Mesendoderm (in vitro differentiated cells): ENCODE results near the gene CCDC43.
"Not testable (repeated sequence)": the region's sequence is repeated elsewhere in the genome, so short reads cannot be mapped to it uniquely, and the experiment has no call there.

Experiments
- DNase-seq: peaks from one replicate; pipeline ENCODE4 v3.0.0; 2013
- H2AK5ac ChIP-seq: 2 replicates; pipeline ENCODE4 v1.6.1; 2013; ENCODE audit warnings: low read length, inconsistent platforms
- H2BK120ac ChIP-seq: 2 replicates; pipeline ENCODE4 v1.6.1; 2013; ENCODE audit warnings: low read depth, mild to moderate bottlenecking, low read length, moderate library complexity, mixed read lengths
- H2BK15ac ChIP-seq: replicated peaks from 2 replicates; pipeline ENCODE4 v1.6.1; 2013; ENCODE audit warnings: low read depth, mild to moderate bottlenecking, moderate library complexity
- H2BK5ac ChIP-seq: 2 replicates; pipeline ENCODE4 v1.6.1; 2013; ENCODE audit warnings: low read length, inconsistent platforms
- H3K18ac ChIP-seq: 2 replicates; pipeline ENCODE4 v1.6.1; 2013; ENCODE audit warnings: mild to moderate bottlenecking, low read length, mixed read lengths
- H3K23ac ChIP-seq: one replicate; pipeline ENCODE4 v1.6.1; 2013; ENCODE audit warnings: low read length
- H3K27ac ChIP-seq: 2 replicates; pipeline ENCODE4 v1.5.1; 2013; ENCODE audit warnings: low read depth, mild to moderate bottlenecking, inconsistent platforms, low read length, moderate library complexity
- H3K27me3 ChIP-seq: 2 replicates; pipeline ENCODE4 v1.6.1; 2013; ENCODE audit warnings: low read length, control low read depth, mild to moderate bottlenecking, inconsistent platforms; ENCODE audit not compliant: insufficient read depth, poor library complexity
- H3K36me3 ChIP-seq: 2 replicates; pipeline ENCODE4 v1.6.1; 2013; ENCODE audit warnings: low read length, inconsistent platforms; ENCODE audit not compliant: control insufficient read depth, insufficient read depth
- H3K4ac ChIP-seq: one replicate; pipeline ENCODE4 v1.6.1; 2013; ENCODE audit warnings: low read depth, mild to moderate bottlenecking, low read length, moderate library complexity
- H3K4me1 ChIP-seq: 2 replicates; pipeline ENCODE4 v1.6.1; 2013; ENCODE audit warnings: low read depth, low read length, inconsistent platforms; ENCODE audit not compliant: control insufficient read depth
- H3K4me2 ChIP-seq: 2 replicates; pipeline ENCODE4 v1.6.1; 2013; ENCODE audit warnings: low read length
- H3K4me3 ChIP-seq: 2 replicates; pipeline ENCODE4 v1.5.1; 2013; ENCODE audit warnings: mild to moderate bottlenecking, low read length
- H3K56ac ChIP-seq: one replicate; pipeline ENCODE4 v1.6.1; 2013; ENCODE audit warnings: low read length
- H3K79me1 ChIP-seq: 2 replicates; pipeline ENCODE4 v1.6.1; 2013; ENCODE audit warnings: low read length, inconsistent platforms
- H3K79me2 ChIP-seq: 2 replicates; pipeline ENCODE4 v1.6.1; 2013; ENCODE audit warnings: mild to moderate bottlenecking, low read length; ENCODE audit not compliant: control insufficient read depth, insufficient read depth
- H3K9ac ChIP-seq: 2 replicates; pipeline ENCODE4 v1.6.1; 2013; ENCODE audit warnings: low read length, inconsistent platforms
- H4K5ac ChIP-seq: one replicate; pipeline ENCODE4 v1.6.1; 2013; ENCODE audit warnings: low read length
- H4K8ac ChIP-seq: one replicate; pipeline ENCODE4 v1.6.1; 2013; ENCODE audit warnings: low read depth, mild to moderate bottlenecking, control low read depth, low read length, moderate library complexity
- WGBS: extraction: QIAGEN DNeasy Blood & Tissue Kit; methylation state at CpG from one replicate; pipeline ENCODE4 v1.1.7; 2013; ENCODE audit warnings: low lambda C conversion rate, missing lambda C conversion rate; ENCODE audit not compliant: insufficient coverage; ENCODE audit errors: extremely low coverage; 5-methylcytosine and 5-hydroxymethylcytosine counted together

CCDC43 gene

DNA sequence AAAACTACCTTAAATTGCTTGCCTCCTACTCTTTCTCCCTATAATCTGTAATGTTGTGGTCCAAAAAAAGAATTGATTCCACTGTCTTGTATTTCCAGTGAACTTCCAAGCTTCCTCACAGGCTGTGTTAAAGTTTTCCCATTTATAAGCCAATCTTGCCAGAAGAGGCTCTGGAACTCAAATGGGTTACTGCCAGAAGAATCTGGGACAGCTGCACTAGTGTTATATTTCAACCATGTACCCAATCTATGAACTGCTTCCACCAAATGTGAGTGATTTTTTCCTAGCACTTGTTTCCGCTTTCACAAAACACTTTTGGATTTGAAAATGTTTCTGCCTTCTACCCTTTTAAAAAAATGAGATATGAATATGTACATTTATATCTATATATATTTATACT lies 1.8 kb downstream of the CCDC43 start:
- Histone ChIP-seq H4K8ac (no peak overlapping the region), H2BK15ac (no peak overlapping the region), H3K27ac (no peak overlapping the region), H3K9ac (no peak overlapping the region), H3K4me3 (no peak overlapping the region), H3K4ac (no peak overlapping the region), H3K56ac (no peak overlapping the region), H3K27me3 (no peaks in the 10 kb centered on the region), H2BK120ac (no peak overlapping the region), H3K18ac (no peak overlapping the region), H3K4me2 (no peak overlapping the region), H3K36me3 (no peaks in the 10 kb centered on the region), H3K23ac (no peak overlapping the region), H4K5ac (no peak overlapping the region), H2AK5ac (no peak overlapping the region), H3K4me1 (no peaks in the 10 kb centered on the region), H3K79me1 (peaks cover 5% of the 10 kb centered on the region), H2BK5ac (no peak overlapping the region), H3K79me2 (peaks cover 11% of the 10 kb centered on the region)
- WGBS: no CpG with 5 or more reads among the region's 1 CpG
- DNase-seq: no peak

DNA sequence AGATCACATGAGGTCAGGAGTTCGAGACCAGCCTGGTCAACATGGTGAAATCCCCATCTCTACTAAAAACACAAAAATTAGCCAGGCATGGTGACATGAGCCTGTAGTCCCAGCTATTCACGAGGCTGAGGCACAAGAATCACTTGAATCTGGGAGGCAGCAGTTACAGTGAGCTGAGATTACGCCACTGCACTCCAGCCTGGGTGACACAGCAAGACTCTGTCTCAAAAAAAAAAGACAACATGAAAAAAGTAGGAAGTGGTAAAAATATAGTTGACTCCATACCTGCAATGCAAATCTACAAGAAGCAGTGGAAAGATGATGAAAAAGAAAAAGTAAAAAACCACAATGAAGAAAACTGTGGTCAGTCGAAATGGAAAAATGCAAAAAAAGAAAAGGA lies 6.3 kb downstream of the CCDC43 start:
- not testable (repeated sequence) for H2BK5ac ChIP-seq, H3K4me2 ChIP-seq, DNase-seq, H3K27ac ChIP-seq, H3K36me3 ChIP-seq, H2BK15ac ChIP-seq, H3K4me3 ChIP-seq, H4K8ac ChIP-seq, H3K4ac ChIP-seq, H3K56ac ChIP-seq, H3K4me1 ChIP-seq, H3K79me2 ChIP-seq, H2BK120ac ChIP-seq, H3K79me1 ChIP-seq, H4K5ac ChIP-seq, H2AK5ac ChIP-seq, H3K27me3 ChIP-seq, H3K9ac ChIP-seq, H3K18ac ChIP-seq, H3K23ac ChIP-seq
- WGBS: no CpG with 5 or more reads among the region's 4 CpGs

DNA sequence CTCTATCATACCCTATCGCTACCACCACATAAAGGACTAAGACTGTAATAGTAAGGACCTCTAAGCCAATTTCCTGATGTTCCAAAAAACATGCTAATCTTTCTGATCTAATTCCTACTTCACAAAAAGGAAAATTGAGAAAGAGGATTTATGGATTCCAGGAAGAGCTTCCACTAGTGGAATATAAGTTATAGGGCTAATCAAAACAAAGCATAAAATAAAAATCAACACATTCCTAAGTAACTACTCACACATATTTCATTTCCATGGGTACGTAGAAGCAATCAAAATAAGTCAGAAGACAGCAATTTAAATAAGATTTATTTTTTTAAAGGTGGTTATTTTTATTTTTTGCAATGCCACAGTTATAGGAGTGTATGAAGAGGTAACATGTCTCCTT lies 12.4 kb downstream of the CCDC43 start:
- Histone ChIP-seq H3K56ac (no peak overlapping the region), H3K4me3 (no peak overlapping the region), H2BK5ac (no peak overlapping the region), H4K8ac (no peak overlapping the region), H3K18ac (no peak overlapping the region), H3K9ac (no peak overlapping the region), H3K4ac (no peak overlapping the region), H3K79me1 (no peaks in the 10 kb centered on the region), H2BK120ac (no peak overlapping the region), H3K79me2 (no peaks in the 10 kb centered on the region), H2BK15ac (no peak overlapping the region), H3K23ac (no peak overlapping the region), H3K27me3 (no peaks in the 10 kb centered on the region), H3K27ac (no peak overlapping the region), H4K5ac (no peak overlapping the region), H2AK5ac (no peak overlapping the region), H3K4me2 (no peak overlapping the region), H3K36me3 (peaks cover 7% of the 10 kb centered on the region), H3K4me1 (no peaks in the 10 kb centered on the region)
- DNase-seq: no peak
- WGBS: no CpG with 5 or more reads among the region's 2 CpGs

DNA sequence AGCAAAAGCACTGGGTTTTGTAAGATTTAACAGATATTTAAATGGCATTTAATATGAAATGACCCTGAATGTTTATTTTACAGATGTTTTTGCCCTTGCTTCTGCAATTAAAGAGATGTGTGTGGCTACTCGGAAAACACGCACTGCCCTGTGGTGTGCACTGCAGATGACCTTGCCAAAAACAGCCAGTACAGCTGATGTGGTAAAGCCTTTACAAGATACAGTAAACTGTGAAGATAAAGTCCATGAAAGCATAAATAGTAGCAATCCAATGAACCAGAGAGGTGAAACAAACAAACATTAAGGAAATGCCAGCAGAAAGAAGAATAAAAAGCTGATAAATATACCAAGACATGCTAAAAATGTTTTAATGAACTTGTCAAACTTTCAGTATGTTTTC lies 15.7 kb downstream of the CCDC43 start:
- Histone ChIP-seq H3K23ac (no peak overlapping the region), H3K4me2 (no peak overlapping the region), H3K4me1 (no peaks in the 10 kb centered on the region), H4K5ac (no peak overlapping the region), H3K9ac (no peak overlapping the region), H3K4ac (no peak overlapping the region), H3K56ac (no peak overlapping the region), H3K27ac (no peak overlapping the region), H3K79me1 (no peaks in the 10 kb centered on the region), H3K27me3 (no peaks in the 10 kb centered on the region), H2AK5ac (no peak overlapping the region), H2BK15ac (no peak overlapping the region), H4K8ac (no peak overlapping the region), H3K18ac (no peak overlapping the region), H3K36me3 (peaks cover 3% of the 10 kb centered on the region), H3K79me2 (no peaks in the 10 kb centered on the region), H2BK5ac (no peak overlapping the region), H3K4me3 (no peak overlapping the region), H2BK120ac (no peak overlapping the region)
- no CpG with 5 or more reads among the region's 2 CpGs for WGBS
- DNase-seq: no peak

DNA sequence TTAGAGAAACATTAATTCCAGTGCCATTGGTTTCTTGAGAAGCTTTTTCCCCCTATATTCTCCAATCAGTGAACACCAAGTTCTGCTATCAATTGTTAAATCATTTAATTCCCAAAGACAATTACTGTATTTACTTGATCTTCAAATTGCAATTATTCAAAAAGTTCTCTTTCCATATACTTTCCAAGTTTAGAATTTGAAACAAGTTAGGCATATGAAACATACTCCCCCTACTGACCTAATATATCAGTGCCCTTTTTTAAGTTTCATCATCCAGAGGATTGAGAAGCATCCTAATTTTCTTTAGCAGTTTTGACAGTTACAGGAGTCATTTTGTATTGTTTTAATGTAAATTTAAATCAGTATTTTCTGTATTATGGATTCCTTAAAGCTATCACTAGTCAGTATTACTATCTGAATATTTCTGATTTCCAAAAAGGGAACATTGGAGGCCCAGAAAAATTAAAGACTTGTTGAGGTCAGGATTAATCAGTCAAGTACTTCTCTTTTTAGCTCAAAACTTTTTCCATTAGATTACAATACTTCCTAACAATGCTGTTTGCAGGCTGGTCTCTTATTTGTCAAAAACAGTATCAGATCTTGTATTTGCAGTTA lies 17.0 kb downstream of the CCDC43 start:
- no peak overlapping the region for H2BK5ac ChIP-seq
- H3K27me3 ChIP-seq: no peaks in the 10 kb centered on the region
- peak; percentile 40 for DNase-seq

DNA sequence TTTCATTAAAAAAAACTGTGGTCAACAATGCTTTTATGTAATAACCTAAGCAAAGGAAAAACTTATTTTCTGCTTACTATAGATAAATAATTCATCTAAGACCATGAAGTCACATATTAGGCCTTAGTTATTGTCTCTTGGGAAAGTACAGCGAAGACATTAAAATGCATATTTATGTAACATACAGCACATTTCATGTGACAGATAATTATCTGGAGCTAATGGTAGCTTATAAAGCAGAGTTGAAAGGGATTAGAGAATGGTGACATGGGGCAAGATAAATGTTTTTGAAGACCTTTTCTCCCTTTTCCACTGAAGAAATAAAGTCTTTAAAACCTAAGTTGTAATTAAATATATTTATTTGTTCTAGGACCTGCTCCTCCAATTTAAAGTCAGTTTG lies 23.6 kb downstream of the CCDC43 start:
- Histone ChIP-seq H4K8ac (no peak overlapping the region), H3K18ac (no peak overlapping the region), H4K5ac (no peak overlapping the region), H3K23ac (no peak overlapping the region), H3K79me2 (no peaks in the 10 kb centered on the region), H3K4me3 (no peak overlapping the region), H3K36me3 (no peaks in the 10 kb centered on the region), H3K4me2 (no peak overlapping the region), H3K4ac (no peak overlapping the region), H3K56ac (no peak overlapping the region), H3K79me1 (no peaks in the 10 kb centered on the region), H2BK15ac (no peak overlapping the region), H2AK5ac (no peak overlapping the region), H2BK120ac (no peak overlapping the region), H3K27me3 (no peaks in the 10 kb centered on the region), H2BK5ac (no peak overlapping the region), H3K27ac (no peak overlapping the region), H3K9ac (no peak overlapping the region), H3K4me1 (no peaks in the 10 kb centered on the region)
- no CpG with 5 or more reads among the region's 1 CpG for WGBS
- no peak for DNase-seq

More for the DNA sequence above, 17.0 kb downstream of the CCDC43 start:
- no peak overlapping the region for H4K8ac ChIP-seq
- H3K36me3 ChIP-seq: no peaks in the 10 kb centered on the region
- no peak overlapping the region for H2AK5ac ChIP-seq
- no peak overlapping the region for H2BK15ac ChIP-seq
- H2BK120ac ChIP-seq: no peak overlapping the region
- H3K56ac ChIP-seq: no peak overlapping the region
- H3K27ac ChIP-seq: no peak overlapping the region
- no peak overlapping the region for H3K4me3 ChIP-seq
- no peak overlapping the region for H3K9ac ChIP-seq
- no peaks in the 10 kb centered on the region for H3K4me1 ChIP-seq
- no peak overlapping the region for H3K23ac ChIP-seq
- no peaks in the 10 kb centered on the region for H3K79me1 ChIP-seq
- no peak overlapping the region for H3K4me2 ChIP-seq
- no peak overlapping the region for H3K18ac ChIP-seq
- no peaks in the 10 kb centered on the region for H3K79me2 ChIP-seq
- H3K4ac ChIP-seq: no peak overlapping the region
- H4K5ac ChIP-seq: no peak overlapping the region
